HUES48 (cell line): ENCODE measurements around the gene GARNL3.

Experiments used
- H3K27ac ChIP-seq: one replicate; pipeline ENCODE4 v1.7.0; 2013; ENCODE audit warnings: low read depth, low read length, inconsistent platforms
- H3K27me3 ChIP-seq: 2 replicates; pipeline ENCODE4 v1.6.1; 2013; ENCODE audit warnings: mild to moderate bottlenecking, low read length; ENCODE audit not compliant: control insufficient read depth, insufficient read depth
- H3K36me3 ChIP-seq: 2 replicates; pipeline ENCODE4 v1.6.1; 2013; ENCODE audit warnings: low read length; ENCODE audit not compliant: control insufficient read depth, insufficient read depth
- H3K4me1 ChIP-seq: 2 replicates; pipeline ENCODE4 v1.6.1; 2013; ENCODE audit warnings: mild to moderate bottlenecking, low read length; ENCODE audit not compliant: control insufficient read depth, insufficient read depth
- H3K4me3 ChIP-seq: 2 replicates; pipeline ENCODE4 v1.5.1; 2013; ENCODE audit warnings: mild to moderate bottlenecking, low read depth, low read length
- H3K9ac ChIP-seq: 2 replicates; pipeline ENCODE4 v1.6.1; 2013; ENCODE audit warnings: mild to moderate bottlenecking, low read depth, low read length, moderate library complexity
- H3K9me3 ChIP-seq: 2 replicates; pipeline ENCODE4 v1.6.1; 2013; ENCODE audit warnings: low read length; ENCODE audit not compliant: control insufficient read depth, insufficient read depth

GARNL3 gene

GRCh38 chr9:127313042-127313560 is 48.5 kb downstream of the GARNL3 start:
- Histone ChIP-seq H3K9ac (no peak overlapping the region), H3K9me3 (no peaks in the 10 kb centered on the region), H3K4me3 (no peak overlapping the region), H3K4me1 (no peaks in the 10 kb centered on the region; the same call in 1 of the 2 replicates), H3K27me3 (no peaks in the 10 kb centered on the region), H3K27ac (no peak overlapping the region), H3K36me3 (0 out of 2 replicates have a peak, but pooled peaks cover 3% of the 10 kb centered on the region)

GRCh38 chr9:127314911-127315310 is 50.3 kb downstream of the GARNL3 start:
- Histone ChIP-seq H3K27me3 (no peaks in the 10 kb centered on the region), H3K4me1 (no peaks in the 10 kb centered on the region), H3K27ac (no peak overlapping the region), H3K9me3 (no peaks in the 10 kb centered on the region), H3K4me3 (no peak overlapping the region), H3K36me3 (0 out of 2 replicates have a peak, but pooled peaks cover 3% of the 10 kb centered on the region), H3K9ac (no peak overlapping the region)

- no peaks in the 10 kb centered on the region for H3K9me3 ChIP-seq
- 0 out of 2 replicates have a peak, but pooled peaks cover 3% of the 10 kb centered on the region for H3K36me3 ChIP-seq
- H3K9ac ChIP-seq, result no peak overlapping the region
- H3K27ac ChIP-seq, result no peak overlapping the region
- no peaks in the 10 kb centered on the region for H3K27me3 ChIP-seq
- no peaks in the 10 kb centered on the region for H3K4me1 ChIP-seq
- H3K4me3 ChIP-seq, result no peak overlapping the region
Measured at GRCh38 chr9:127316586-127317323, 52.2 kb downstream of the GARNL3 start.

DNA sequence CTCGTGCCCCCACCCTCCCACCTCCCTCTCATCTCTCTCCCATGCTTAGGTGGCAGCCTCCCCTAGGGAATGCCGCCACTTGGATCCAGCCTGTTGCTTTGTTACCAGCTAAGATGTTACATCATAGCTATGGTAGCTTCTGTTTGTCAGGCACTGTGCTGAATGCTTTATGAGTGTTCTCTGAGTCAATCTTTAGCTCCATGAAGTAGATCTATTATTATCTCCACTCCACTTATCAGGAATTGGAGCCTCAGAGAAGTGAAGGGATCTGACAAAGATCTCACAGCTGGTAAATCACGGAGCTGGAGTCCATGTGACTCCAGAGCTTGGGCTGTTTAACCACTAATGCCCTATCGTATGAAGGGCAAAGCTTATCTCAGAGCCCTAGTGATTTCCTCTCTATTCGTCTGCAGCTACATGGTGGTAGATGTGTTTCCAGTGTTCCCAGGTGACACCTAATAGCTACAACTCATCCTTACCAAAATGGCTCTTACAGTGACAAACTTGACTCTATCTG is 54.1 kb downstream of the GARNL3 start:
- Histone ChIP-seq H3K9me3 (no peaks in the 10 kb centered on the region), H3K9ac (no peak overlapping the region), H3K27ac (no peak overlapping the region), H3K4me3 (no peak overlapping the region), H3K27me3 (no peaks in the 10 kb centered on the region), H3K4me1 (no peaks in the 10 kb centered on the region), H3K36me3 (no peaks in the 10 kb centered on the region)

DNA sequence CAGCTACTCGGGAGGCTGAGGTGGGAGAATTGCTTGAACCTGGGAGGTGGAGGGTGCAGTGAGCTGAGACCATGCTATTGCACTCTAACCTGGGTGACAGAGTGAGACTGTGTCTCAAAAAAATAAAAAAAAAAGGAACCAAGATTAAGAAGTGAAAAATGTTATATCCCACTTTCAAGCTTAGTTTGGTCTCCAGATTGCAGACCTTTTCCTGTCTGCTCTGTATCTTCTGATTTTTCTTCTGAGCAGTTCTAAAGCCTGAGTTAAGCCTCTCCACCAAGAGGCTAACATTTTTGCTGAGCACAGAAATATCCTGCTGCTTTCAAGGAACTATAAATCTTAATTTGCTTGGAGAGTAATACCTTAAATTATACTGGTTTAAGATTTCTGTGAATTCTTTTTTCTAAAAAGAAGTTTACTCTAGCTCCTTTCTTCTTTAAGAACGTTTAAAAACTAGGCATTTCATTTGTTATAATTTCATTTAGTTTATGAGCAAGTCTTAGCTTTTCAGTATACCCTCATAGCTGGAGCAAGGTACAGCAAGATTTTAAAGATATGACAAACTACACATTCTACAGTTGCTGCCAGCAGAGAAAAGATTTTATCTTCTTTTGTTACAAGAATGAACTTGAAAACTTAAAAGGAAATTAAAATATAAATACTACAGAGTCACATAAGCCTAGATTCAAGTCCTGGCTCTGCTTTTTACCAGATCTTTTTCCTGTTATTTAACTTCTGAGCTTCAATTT is 55.0 kb downstream of the GARNL3 start:
- H3K36me3 ChIP-seq, result no peaks in the 10 kb centered on the region
- no peak overlapping the region for H3K9ac ChIP-seq
- H3K9me3 ChIP-seq, result no peaks in the 10 kb centered on the region
- H3K4me3 ChIP-seq, result no peak overlapping the region
- H3K4me1 ChIP-seq, result no peaks in the 10 kb centered on the region
- H3K27me3 ChIP-seq, result no peaks in the 10 kb centered on the region
- no peak overlapping the region for H3K27ac ChIP-seq

DNA sequence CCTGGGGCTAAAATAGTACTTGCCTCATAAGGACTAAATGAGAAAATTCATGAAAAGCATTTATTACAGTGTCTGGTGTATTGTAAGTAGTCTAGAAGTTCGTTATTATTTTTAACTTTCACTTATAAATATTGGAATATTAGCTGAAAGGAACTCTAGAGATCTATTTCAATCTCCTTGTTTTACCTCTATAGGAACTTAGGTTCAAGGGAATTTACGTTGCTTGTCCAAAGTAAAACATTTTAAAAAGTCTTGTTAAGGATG is 55.5 kb downstream of the GARNL3 start:
- Histone ChIP-seq H3K27me3 (no peaks in the 10 kb centered on the region), H3K4me3 (no peak overlapping the region), H3K36me3 (no peaks in the 10 kb centered on the region), H3K27ac (no peak overlapping the region), H3K4me1 (no peaks in the 10 kb centered on the region), H3K9me3 (no peaks in the 10 kb centered on the region), H3K9ac (no peak overlapping the region)

DNA sequence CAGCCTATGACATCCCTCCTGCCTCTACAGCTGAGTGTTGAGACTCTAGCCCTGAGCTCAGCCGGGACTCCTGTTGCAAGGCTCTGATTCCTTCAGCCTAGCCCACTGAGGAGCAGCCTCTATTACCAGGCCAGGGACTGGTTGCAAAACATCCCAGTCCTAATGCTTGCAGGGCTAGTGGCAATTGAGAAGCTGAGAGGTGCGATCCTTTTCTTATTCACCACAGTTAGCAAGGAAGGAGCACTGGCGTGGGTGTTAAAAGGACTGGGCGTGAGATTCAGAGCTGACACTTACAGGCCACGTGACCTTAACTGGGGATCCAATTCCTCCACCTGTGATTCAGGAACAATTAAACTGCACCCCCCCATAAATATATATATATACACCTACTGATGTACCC is 58.8 kb downstream of the GARNL3 start:
- no peaks in the 10 kb centered on the region for H3K9me3 ChIP-seq
- no peak overlapping the region for H3K9ac ChIP-seq
- H3K4me1 ChIP-seq, result no peaks in the 10 kb centered on the region
- no peak overlapping the region for H3K4me3 ChIP-seq
- H3K27me3 ChIP-seq, result no peaks in the 10 kb centered on the region
- no peak overlapping the region for H3K27ac ChIP-seq
- no peaks in the 10 kb centered on the region for H3K36me3 ChIP-seq

DNA sequence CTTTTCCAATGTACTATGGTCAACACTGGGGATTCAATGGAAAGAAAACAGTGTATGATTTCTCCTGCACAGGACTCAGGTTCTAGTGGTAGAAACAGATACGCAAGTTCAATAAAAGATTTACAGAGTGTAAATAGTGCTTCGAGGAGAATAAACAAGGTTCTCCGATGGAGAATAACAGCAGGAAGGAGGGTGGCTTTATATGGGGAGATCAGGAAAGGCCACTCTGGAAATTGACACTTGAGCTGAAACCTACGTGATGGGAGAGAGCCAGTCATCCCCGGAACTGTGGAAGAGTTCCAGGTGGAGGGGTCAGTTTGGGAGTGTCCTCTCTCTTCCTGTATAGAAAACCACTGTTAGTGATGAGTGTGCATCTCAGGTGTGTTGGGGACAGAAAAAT is 65.9 kb downstream of the GARNL3 start:
- no peaks in the 10 kb centered on the region for H3K36me3 ChIP-seq
- no peaks in the 10 kb centered on the region for H3K27me3 ChIP-seq
- no peak overlapping the region for H3K27ac ChIP-seq
- no peaks in the 10 kb centered on the region for H3K9me3 ChIP-seq
- no peak overlapping the region for H3K9ac ChIP-seq
- no peaks in the 10 kb centered on the region for H3K4me1 ChIP-seq
- H3K4me3 ChIP-seq, result no peak overlapping the region

- no peaks in the 10 kb centered on the region for H3K27me3 ChIP-seq
- H3K27ac ChIP-seq, result no peak overlapping the region
- H3K9me3 ChIP-seq, result no peaks in the 10 kb centered on the region
- H3K4me1 ChIP-seq, result no peaks in the 10 kb centered on the region
- H3K4me3 ChIP-seq, result no peak overlapping the region
- no peak overlapping the region for H3K9ac ChIP-seq
- H3K36me3 ChIP-seq, result peaks cover 9% of the 10 kb centered on the region; the same call in 1 of the 2 replicates
Measured at GRCh38 chr9:127333221-127334064, 68.9 kb downstream of the GARNL3 start.

- Histone ChIP-seq H3K27ac (no peak overlapping the region), H3K4me3 (no peak overlapping the region), H3K9me3 (no peaks in the 10 kb centered on the region), H3K27me3 (no peaks in the 10 kb centered on the region), H3K36me3 (peaks cover 10% of the 10 kb centered on the region; the same call in 1 of the 2 replicates), H3K4me1 (no peaks in the 10 kb centered on the region), H3K9ac (no peak overlapping the region)
Measured at GRCh38 chr9:127334725-127335124, 70.2 kb downstream of the GARNL3 start.
